Mesothelial cell of epicardium (in vitro differentiated cells): ENCODE data around the gene ATXN7L1. TPM values are rescaled to one million over a fixed set of nuclear protein-coding genes. Genes with fewer than 3 reads are reported as not detected.

ENCODE experiments used
- DNase-seq, 2 experiments: peaks; one replicate each; pipeline ENCODE4 v3.0.0; 2021; ENCODE audit warnings: low spot score in 2 of 2; ENCODE audit not compliant: unreplicated experiment in 2 of 2
- H3K27ac Mint-ChIP-seq: 2 replicates; pipeline ENCODE4 v1.8.0; 2021; ENCODE audit warnings: mixed read lengths
- H3K27me3 Mint-ChIP-seq: 2 replicates; pipeline ENCODE4 v1.8.0; 2021; ENCODE audit warnings: low read depth, mixed read lengths
- H3K36me3 Mint-ChIP-seq: 2 replicates; pipeline ENCODE4 v1.8.0; 2021; ENCODE audit warnings: mixed read lengths
- H3K4me1 Mint-ChIP-seq: 2 replicates; pipeline ENCODE4 v1.8.0; 2021; ENCODE audit warnings: mixed read lengths
- H3K4me3 Mint-ChIP-seq: 2 replicates; pipeline ENCODE4 v1.8.0; 2021; ENCODE audit warnings: mild to moderate bottlenecking, moderate library complexity, mixed read lengths
- H3K9me3 Mint-ChIP-seq: 2 replicates; pipeline ENCODE4 v1.8.0; 2021; ENCODE audit warnings: mixed read lengths
- total RNA-seq: library from RNA; stranded (reverse); gene quantifications from 3 replicates; pipeline ENCODE4 v1.2.1, GENCODE V29; 2021
- TF ChIP-seq, protein P1 (sequence below): fragments of 200-600 bp; sonication (generic); IDR thresholded peaks from one replicate; pipeline ENCODE4 v1.5.0; 2021; ENCODE audit warnings: antibody characterized with exemption; ENCODE audit not compliant: unreplicated experiment

ATXN7L1 gene
- total RNA-seq, 1 donor from 2014 or later: 18.0 TPM

DNA sequence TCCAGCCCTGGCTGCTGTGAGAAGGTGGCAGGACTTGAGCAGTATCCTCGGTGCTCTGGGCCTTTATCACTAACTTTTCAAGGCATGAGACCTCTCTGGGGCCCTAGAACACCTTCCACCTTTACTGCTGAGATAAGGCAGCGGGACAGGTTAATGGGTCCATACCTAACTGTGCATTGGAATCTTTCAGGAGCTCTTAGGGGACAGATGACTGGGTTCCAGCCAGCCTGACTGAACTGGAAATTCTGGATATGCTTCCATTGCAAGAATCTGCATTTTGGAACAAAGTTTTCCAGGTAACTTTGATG lies 73.0 kb downstream of the ATXN7L1 start:
- no peak for DNase-seq
- H3K36me3 Mint-ChIP-seq: no peaks in the 10 kb centered on the region
- TF ChIP-seq, protein P1, sequence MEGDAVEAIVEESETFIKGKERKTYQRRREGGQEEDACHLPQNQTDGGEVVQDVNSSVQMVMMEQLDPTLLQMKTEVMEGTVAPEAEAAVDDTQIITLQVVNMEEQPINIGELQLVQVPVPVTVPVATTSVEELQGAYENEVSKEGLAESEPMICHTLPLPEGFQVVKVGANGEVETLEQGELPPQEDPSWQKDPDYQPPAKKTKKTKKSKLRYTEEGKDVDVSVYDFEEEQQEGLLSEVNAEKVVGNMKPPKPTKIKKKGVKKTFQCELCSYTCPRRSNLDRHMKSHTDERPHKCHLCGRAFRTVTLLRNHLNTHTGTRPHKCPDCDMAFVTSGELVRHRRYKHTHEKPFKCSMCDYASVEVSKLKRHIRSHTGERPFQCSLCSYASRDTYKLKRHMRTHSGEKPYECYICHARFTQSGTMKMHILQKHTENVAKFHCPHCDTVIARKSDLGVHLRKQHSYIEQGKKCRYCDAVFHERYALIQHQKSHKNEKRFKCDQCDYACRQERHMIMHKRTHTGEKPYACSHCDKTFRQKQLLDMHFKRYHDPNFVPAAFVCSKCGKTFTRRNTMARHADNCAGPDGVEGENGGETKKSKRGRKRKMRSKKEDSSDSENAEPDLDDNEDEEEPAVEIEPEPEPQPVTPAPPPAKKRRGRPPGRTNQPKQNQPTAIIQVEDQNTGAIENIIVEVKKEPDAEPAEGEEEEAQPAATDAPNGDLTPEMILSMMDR: no peak
- H3K4me3 Mint-ChIP-seq: no peak overlapping the region
- no peaks in the 10 kb centered on the region for H3K27me3 Mint-ChIP-seq
- H3K4me1 Mint-ChIP-seq: peaks cover 11% of the 10 kb centered on the region
- H3K27ac Mint-ChIP-seq: no peak overlapping the region
- no peaks in the 10 kb centered on the region for H3K9me3 Mint-ChIP-seq

DNA sequence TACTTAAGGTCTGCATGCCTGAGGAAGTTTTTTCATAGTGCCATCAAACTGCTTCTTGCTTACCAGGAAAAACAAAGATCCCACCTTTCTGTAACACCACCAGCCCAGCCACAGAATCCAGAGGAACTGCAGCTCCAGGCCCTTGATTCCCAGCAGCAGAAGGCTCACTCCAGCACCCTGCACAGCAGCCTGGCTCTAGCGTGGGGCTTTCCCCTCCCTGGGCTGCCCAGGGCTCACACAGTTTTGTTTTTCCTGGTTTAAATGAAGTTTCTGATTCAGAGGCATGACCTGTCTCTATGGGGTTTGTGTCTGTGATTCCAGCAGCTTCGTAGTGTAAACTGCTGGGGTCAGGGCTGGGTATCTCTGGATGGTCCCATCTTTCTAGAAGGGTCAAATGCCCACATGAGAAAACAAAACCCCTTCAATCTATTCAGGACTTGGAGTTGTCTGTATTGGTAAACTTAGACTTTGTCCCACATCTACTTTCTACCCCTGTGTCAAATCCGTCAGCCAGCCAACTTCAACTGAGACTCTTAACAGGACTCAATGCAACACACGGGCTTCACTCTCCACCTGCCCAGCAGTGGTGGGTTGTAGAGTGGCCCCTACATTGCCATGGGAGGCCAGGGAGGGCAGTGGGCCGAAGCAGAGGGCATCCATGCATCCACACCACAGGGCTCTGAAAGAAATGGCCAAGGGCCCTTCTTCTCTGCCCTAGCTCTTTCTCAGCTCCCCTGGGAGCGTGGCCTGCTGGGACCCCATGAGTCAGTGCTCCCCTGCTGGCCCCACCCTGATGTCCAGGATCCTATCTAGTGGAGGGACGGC lies 73.6 kb downstream of the ATXN7L1 start:
- TF ChIP-seq, protein P1: no peak
- Mint-ChIP-seq H3K4me3 (no peak overlapping the region), H3K27ac (no peak overlapping the region), H3K36me3 (no peaks in the 10 kb centered on the region), H3K9me3 (no peaks in the 10 kb centered on the region), H3K4me1 (peaks cover 12% of the 10 kb centered on the region), H3K27me3 (no peaks in the 10 kb centered on the region)
- DNase-seq: no peak

GRCh38 chr7:105800849-105801534 lies 75.4 kb downstream of the ATXN7L1 start:
- Mint-ChIP-seq H3K27me3 (no peaks in the 10 kb centered on the region), H3K36me3 (no peaks in the 10 kb centered on the region), H3K9me3 (no peaks in the 10 kb centered on the region), H3K4me3 (no peak overlapping the region), H3K4me1 (peaks cover 11% of the 10 kb centered on the region), H3K27ac (no peak overlapping the region)
- TF ChIP-seq, protein P1: no peak
- DNase-seq: no peak

GRCh38 chr7:105800442-105800841 lies 76.0 kb downstream of the ATXN7L1 start:
- H3K27me3 Mint-ChIP-seq: no peaks in the 10 kb centered on the region
- no peaks in the 10 kb centered on the region for H3K9me3 Mint-ChIP-seq
- H3K27ac Mint-ChIP-seq: no peak overlapping the region
- H3K4me1 Mint-ChIP-seq: peaks cover 6% of the 10 kb centered on the region
- TF ChIP-seq, protein P1: no peak
- no peak for DNase-seq
- no peak overlapping the region for H3K4me3 Mint-ChIP-seq
- H3K36me3 Mint-ChIP-seq: no peaks in the 10 kb centered on the region

GRCh38 chr7:105799677-105800076 lies 76.7 kb downstream of the ATXN7L1 start:
- Mint-ChIP-seq H3K27ac (no peak overlapping the region), H3K4me3 (no peak overlapping the region), H3K9me3 (no peaks in the 10 kb centered on the region), H3K27me3 (no peaks in the 10 kb centered on the region), H3K36me3 (no peaks in the 10 kb centered on the region), H3K4me1 (peaks cover 5% of the 10 kb centered on the region)
- TF ChIP-seq, protein P1: no peak
- DNase-seq: no peak
